GM12891 (cell line): ENCODE data around the gene URI1.

Experiments used
- POLR2A ChIP-seq: IDR thresholded peaks from 2 replicates; pipeline ENCODE4 v1.6.1; 2011; ENCODE audit warnings: low read depth, low read length, control low read depth
- POLR2AphosphoS5 ChIP-seq: IDR thresholded peaks from 2 replicates; pipeline ENCODE4 v1.6.1; 2011; ENCODE audit warnings: low read depth, low read length, control low read depth
- POU2F2 ChIP-seq: IDR thresholded peaks from 2 replicates; pipeline ENCODE4 v1.6.1; 2011; ENCODE audit warnings: low read depth, mild to moderate bottlenecking, control low read depth, low read length, moderate library complexity

- TF ChIP-seq POLR2A (no peak), POLR2AphosphoS5 (no peak), POU2F2 (no peak)
These were observed 18.4 kb upstream of the URI1 start for GRCh38 chr19:29923653-29924052.
